Renal cortical epithelial cell (primary cell): ENCODE data around the gene CABCOCO1. TPM values are rescaled to one million over a fixed set of nuclear protein-coding genes. Genes with fewer than 3 reads are reported as not detected.

Experiments used
- DNase-seq: peaks from one replicate; pipeline ENCODE4 v3.0.0-alpha.2; 2011; ENCODE audit warnings: low read depth
- total RNA-seq: library from RNA; depleted of rRNA; stranded (reverse); fragments of >200 nt; gene quantifications from 2 replicates; pipeline ENCODE4 v1.2.3, GENCODE V29; 2014

The CABCOCO1 gene
- total RNA-seq, 1 donor from 2014 or later, result 2.5 TPM

DNA sequence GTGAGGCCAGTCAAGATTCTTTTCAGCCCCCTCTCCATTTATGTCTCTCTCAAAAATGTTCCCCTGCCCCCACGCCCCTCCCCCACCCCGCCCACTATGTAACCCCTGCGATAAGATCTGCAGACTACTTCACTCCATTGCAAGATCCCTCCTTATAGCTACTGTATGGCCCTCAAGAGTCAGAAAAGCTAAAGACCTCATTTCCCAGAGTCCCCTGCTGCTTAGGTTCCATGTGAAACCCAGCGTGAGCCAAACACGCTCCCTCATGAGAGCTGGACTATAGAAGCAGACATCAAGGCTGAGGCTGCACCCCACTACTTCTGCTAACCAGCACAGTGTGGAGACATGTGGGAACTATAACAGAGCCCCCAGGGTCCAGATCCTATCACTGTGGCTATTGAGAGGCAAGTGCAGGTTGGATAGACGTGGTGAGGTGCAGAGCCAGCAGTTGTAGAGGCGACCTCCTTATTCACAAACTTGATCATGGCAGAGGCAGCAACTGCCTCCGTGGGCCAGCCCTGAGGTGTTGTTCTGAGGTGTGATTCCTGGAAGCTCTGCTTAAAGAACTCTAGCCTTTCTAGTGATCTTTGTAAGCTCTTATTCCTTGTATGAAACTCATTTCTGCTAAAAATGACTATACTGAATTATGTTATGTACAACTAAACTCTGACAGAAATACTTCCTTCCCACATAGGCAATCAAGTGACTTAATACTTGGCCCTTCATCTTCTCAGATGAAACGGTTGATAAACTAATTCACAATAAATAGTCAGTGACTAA, 121.8 kb downstream of the CABCOCO1 start:
- DNase-seq, result no peak

- DNase-seq, result no peak
Measured at GRCh38 chr10:61785473-61786105, 122.9 kb downstream of the CABCOCO1 start.

DNA sequence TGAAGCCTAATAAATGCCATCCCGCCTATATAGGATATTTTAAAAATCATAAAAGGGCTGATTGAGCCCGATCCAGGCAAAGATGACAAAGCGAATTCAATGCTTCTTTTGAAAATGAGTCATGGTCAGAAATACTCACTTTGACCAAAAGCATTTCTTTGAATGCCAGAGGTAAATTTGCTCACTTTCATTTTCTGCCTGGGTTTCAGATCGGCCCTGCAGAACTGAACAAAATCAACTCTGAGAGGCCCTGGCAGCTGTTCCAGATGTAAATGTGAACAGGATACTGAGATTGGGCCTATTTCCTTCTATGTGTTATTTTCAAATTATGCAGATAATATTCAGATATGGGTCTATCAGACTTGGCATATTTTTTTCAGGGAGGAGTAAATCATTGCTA, 124.0 kb downstream of the CABCOCO1 start:
- DNase-seq, result peak; percentile 86

- no peak for DNase-seq
Measured at GRCh38 chr10:61787170-61787569, 124.4 kb downstream of the CABCOCO1 start.

GRCh38 chr10:61789031-61789430, 126.3 kb downstream of the CABCOCO1 start:
- no peak for DNase-seq

DNA sequence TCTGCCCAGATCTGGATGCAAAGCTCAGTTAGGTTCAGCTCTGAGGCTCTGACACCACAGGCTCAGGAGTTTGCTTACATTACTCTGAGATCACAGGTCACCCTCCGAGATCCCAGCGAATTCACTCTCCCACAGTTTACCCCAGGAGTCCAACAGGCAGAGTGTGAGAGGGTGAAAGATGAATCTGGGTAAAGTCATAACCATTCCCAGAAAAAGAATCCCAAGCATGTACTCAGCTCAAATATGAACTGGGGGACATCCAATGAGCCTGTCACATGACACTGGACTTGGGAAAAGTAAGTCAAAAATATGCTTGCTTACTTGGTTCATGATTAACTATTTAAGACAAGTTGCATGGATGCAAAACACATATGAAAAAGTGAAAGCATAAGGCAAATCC, 128.5 kb downstream of the CABCOCO1 start:
- peak; percentile 55 for DNase-seq

GRCh38 chr10:61792097-61792716, 129.5 kb downstream of the CABCOCO1 start:
- no peak for DNase-seq

GRCh38 chr10:61792921-61793320, 130.2 kb downstream of the CABCOCO1 start:
- DNase-seq, result peak; percentile 40

- no peak for DNase-seq
Measured at GRCh38 chr10:61793760-61794703, 131.3 kb downstream of the CABCOCO1 start.

- no peak for DNase-seq
Measured at GRCh38 chr10:61795147-61795546, 132.4 kb downstream of the CABCOCO1 start.

DNA sequence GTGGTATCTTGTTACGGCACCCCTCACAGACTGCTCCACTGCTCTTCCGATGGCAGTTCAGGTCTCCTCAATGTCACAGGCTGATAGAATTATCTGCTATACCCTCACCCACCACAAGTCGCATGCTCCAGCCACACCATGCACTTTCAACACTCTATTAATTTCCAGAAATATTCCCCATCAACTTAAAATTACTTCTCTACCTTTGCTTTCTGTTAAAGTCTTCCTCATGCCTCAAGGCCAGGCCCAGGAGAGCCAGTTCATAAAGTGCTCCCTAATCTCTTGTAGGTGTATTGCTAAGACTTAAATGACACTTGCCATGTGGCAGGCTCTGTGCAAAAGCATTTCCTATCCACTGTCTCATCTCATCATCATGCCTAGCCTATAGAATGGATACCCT, 132.8 kb downstream of the CABCOCO1 start:
- DNase-seq, result no peak

GRCh38 chr10:61796785-61797184, 134.1 kb downstream of the CABCOCO1 start:
- no peak for DNase-seq

DNA sequence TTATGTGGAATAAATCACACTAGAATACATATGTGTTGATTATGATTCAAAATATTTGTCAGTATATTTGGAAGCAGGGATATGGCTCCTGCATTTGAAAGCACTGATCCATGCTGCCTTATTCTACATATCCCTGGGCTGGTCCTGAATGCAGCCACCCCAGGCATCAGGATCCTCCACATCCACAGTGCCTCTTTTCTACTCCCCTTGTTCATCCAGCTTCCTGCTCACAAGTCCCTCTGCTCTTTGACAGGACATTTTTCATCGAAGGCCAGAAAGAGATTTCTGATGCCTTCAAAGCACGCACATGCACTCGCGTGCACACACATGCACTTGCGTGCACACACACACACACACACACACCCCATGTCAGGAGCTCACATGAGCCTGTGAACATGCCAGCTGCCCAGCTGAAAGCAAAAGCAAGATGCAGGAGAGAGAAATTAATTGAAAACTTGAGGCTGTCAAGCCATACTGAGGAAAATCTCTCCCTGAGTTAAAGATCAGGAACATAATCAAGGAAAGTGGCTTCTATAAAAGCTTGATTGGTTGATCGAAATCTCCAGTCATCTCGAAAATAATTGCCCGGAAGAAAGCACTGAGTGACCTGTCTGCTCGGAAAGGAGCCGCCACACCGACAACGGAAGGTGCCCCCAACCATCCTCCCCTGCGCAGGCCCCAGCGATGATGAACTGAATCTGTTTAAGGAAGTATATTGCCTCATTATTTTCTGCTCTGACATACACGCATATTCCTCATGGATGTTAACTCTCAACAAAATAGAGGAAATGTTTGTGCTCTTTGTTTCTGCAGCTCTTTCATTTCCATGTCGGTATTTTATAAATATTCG, 134.8 kb downstream of the CABCOCO1 start:
- DNase-seq, result no peak

- peak; percentile 89 for DNase-seq
Measured at GRCh38 chr10:61798713-61799112, 136.0 kb downstream of the CABCOCO1 start.

DNA sequence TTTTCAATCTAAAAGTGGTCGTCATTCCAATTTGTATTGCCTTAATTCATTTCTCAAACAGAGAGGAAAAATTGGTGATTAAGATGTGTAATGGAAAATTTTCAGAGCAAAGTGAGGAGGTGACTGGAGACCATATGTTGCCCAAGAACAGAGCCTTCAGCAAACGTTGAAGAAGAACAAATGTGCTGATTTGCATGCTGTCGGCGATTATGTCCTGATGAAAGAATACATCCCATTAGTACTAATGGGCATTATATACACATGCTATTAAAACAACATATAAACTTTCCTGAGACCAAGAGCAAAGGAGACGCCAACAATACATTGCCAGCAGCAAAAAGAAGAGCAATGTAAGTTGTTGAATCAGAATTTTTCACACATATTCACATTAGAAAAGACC, 138.8 kb downstream of the CABCOCO1 start:
- DNase-seq, result no peak

- DNase-seq, result no peak
Measured at GRCh38 chr10:61803269-61803668, 140.5 kb downstream of the CABCOCO1 start.

DNA sequence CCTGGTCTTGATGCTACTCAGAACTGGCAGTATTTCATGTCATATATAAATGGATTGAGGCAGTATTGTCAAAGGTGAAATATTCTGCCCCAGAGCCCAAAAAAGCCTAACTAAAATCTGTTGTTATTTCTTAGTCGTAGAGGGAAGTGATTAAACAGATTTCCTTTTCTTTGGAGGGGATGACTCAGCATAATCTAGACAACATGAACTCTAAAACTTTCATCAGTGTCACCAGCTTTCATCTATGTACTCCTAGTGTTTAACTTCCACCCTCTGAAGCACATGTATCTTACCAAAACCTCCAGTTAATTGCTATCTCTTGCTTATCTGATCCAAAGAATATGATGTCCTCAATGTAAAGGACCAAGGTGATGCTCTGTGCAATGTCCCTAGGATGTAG, 141.7 kb downstream of the CABCOCO1 start:
- peak; percentile 51 for DNase-seq

GRCh38 chr10:61805091-61805490, 142.4 kb downstream of the CABCOCO1 start:
- DNase-seq, result no peak

GRCh38 chr10:61810263-61810662, 147.5 kb downstream of the CABCOCO1 start:
- DNase-seq, result no peak

DNA sequence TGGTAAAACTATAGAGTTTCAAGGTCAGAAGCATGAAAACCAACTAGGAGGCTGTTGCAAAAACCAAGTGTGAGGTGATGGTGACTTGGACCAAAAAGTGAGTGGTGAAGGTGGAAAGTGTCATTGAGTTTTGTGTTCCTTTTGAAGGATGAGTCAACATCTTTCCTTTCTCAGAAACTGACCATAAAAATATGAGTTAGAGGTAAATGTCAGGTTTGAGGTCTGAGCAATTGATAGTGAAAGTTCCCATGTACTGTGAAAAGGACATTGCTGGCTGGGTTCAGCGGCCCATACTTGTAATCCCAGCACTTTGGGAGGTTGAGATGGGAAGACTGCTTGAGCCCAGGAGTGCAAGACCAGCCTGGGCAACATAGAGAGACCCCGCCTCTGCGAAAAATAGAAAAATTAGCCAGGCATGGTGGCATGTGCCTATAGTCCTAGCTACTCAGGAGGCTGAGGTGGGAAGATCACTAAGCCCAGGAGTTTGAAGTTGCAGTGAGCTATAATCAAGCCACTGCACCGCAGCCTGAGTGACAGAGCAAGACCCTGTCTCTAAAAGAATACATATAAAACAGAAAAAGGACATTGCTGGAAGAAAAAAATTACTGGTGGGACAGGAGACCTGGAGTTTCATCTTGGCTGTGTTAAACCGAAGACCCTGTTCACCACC, 149.5 kb downstream of the CABCOCO1 start:
- DNase-seq, result no peak
